ENCODE results near the gene ITSN1. TPM values are rescaled to one million over a fixed set of nuclear protein-coding genes. Genes with fewer than 3 reads are reported as not detected.
"Not testable (repeated sequence)": the region's sequence is repeated elsewhere in the genome, so short reads cannot be mapped to it uniquely, and the experiment has no call there.

The ITSN1 gene
- total RNA-seq, 1 donor from 2014 or later = 116 TPM

DNA sequence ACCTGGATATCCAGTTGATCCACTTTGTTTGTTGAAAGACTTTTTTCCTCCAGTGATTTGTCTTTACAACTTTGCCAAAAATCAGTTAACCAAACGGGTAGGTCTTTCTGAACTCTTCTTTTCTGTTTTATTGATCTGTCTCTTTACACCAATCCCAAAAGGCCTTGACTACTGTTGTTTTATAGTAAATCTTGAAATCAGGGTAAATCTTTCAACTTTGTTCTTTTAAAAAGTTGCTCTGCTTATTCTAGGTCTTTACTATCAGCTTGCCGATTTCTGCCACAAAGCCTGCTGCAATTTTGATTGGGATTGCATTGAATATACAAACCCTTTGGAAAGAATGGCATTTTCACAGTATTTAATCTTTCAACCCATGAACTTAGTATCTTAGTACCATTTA lies 66.6 kb downstream of the ITSN1 start:
- H3K4me3 Mint-ChIP-seq (ENCODE audit: low read depth) = no peak overlapping the region
- no peak for DNase-seq (ENCODE audit: low spot score, unreplicated experiment)
- peaks cover 23% of the 10 kb centered on the region for H3K36me3 Mint-ChIP-seq (ENCODE audit: insufficient read depth)
- H3K27me3 Mint-ChIP-seq = no peaks in the 10 kb centered on the region
- peaks cover 21% of the 10 kb centered on the region for H3K4me1 Mint-ChIP-seq (ENCODE audit: low read depth)
- H3K27ac Mint-ChIP-seq = no peak overlapping the region
- H3K9me3 Mint-ChIP-seq (ENCODE audit: low read depth) = peaks cover 21% of the 10 kb centered on the region
- TF ChIP-seq CTCF (IDR thresholded peaks at IDR 0.05; ENCODE audit: unreplicated experiment) = no peak

GRCh38 chr21:33712022-33712803 lies 69.9 kb downstream of the ITSN1 start:
- no peak for TF ChIP-seq CTCF (IDR thresholded peaks at IDR 0.05; ENCODE audit: unreplicated experiment)
- H3K9me3 Mint-ChIP-seq (ENCODE audit: low read depth) = peaks cover 21% of the 10 kb centered on the region
- peaks cover 27% of the 10 kb centered on the region for H3K36me3 Mint-ChIP-seq (ENCODE audit: insufficient read depth)
- no peak overlapping the region for H3K4me3 Mint-ChIP-seq (ENCODE audit: low read depth)
- DNase-seq (ENCODE audit: low spot score, unreplicated experiment) = no peak
- no peaks in the 10 kb centered on the region for H3K27me3 Mint-ChIP-seq
- peaks cover 18% of the 10 kb centered on the region for H3K4me1 Mint-ChIP-seq (ENCODE audit: low read depth)
- H3K27ac Mint-ChIP-seq = peak overlapping the region; percentile 86

- peak overlapping the region; percentile 47 for H3K27ac Mint-ChIP-seq
- H3K27me3 Mint-ChIP-seq = no peaks in the 10 kb centered on the region
- H3K4me3 Mint-ChIP-seq (ENCODE audit: low read depth) = no peak overlapping the region
- TF ChIP-seq CTCF (IDR thresholded peaks at IDR 0.05; ENCODE audit: unreplicated experiment) = no peak
- no peak for DNase-seq (ENCODE audit: low spot score, unreplicated experiment)
- H3K4me1 Mint-ChIP-seq (ENCODE audit: low read depth) = peaks cover 8% of the 10 kb centered on the region
- no peaks in the 10 kb centered on the region for H3K9me3 Mint-ChIP-seq (ENCODE audit: low read depth)
- peaks cover 27% of the 10 kb centered on the region for H3K36me3 Mint-ChIP-seq (ENCODE audit: insufficient read depth)
Measured at GRCh38 chr21:33721081-33721480, 78.8 kb downstream of the ITSN1 start.

DNA sequence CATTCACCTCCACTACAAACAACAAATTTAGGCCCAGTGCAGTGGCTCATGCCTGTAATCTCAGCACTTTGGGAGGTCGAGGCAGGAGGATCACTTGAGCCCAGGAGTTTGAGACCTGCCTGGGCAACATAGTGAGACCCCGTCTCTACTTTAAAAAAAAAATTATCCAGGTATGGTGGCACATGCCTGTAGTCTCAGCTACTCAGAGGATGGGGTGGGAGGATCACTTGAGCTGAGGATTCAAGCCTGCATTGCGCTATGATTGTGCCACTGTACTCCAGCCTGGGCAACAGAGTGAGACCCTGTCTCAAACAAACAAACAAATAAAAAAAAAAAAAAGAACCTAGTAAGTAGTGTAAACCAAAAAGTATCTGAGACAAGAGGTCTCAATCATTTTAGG lies 86.8 kb downstream of the ITSN1 start:
- peak overlapping the region; percentile 27 for H3K27ac Mint-ChIP-seq
- peaks cover 17% of the 10 kb centered on the region for H3K4me1 Mint-ChIP-seq (ENCODE audit: low read depth)
- H3K36me3 Mint-ChIP-seq (ENCODE audit: insufficient read depth) = peaks cover 18% of the 10 kb centered on the region
- not testable (repeated sequence) for H3K4me3 Mint-ChIP-seq (ENCODE audit: low read depth); DNase-seq (ENCODE audit: low spot score, unreplicated experiment); H3K9me3 Mint-ChIP-seq (ENCODE audit: low read depth); H3K27me3 Mint-ChIP-seq

DNA sequence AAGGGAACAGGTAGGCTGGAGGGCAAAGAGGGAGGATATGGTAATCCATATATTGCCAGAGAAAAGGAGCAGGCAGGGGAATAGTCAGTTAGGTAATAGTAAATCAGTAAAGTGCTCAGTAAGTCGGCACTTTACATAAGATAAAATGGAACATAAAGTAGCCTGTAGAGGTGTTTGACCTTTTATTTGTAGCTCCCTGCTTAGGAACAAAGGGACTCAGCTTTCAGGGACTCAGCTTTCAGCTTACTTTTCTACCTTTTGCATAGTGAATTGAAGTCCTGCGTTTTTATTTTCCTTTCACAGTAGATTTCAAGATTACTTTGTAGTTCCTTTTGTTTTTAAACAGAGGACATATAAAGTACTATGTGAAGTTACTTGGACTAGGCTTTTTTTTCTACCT lies 87.3 kb downstream of the ITSN1 start:
- no peaks in the 10 kb centered on the region for H3K27me3 Mint-ChIP-seq

More for the DNA sequence above, 87.3 kb downstream of the ITSN1 start:
- H3K27ac Mint-ChIP-seq = peak overlapping the region; percentile 27
- H3K4me3 Mint-ChIP-seq (ENCODE audit: low read depth) = no peak overlapping the region
- peaks cover 15% of the 10 kb centered on the region for H3K36me3 Mint-ChIP-seq (ENCODE audit: insufficient read depth)
- peaks cover 17% of the 10 kb centered on the region for H3K4me1 Mint-ChIP-seq (ENCODE audit: low read depth)
- DNase-seq (ENCODE audit: low spot score, unreplicated experiment) = no peak
- no peaks in the 10 kb centered on the region for H3K9me3 Mint-ChIP-seq (ENCODE audit: low read depth)
- TF ChIP-seq CTCF (IDR thresholded peaks at IDR 0.05; ENCODE audit: unreplicated experiment) = no peak
